ENCODE measurements around the gene SVOPL. TPM values are rescaled to one million over a fixed set of nuclear protein-coding genes. Genes with fewer than 3 reads are reported as not detected.

Gene SVOPL
- total and polyA plus RNA-seq, 10 donors = 0.13 to 0.97 (median 0.17) TPM; not detected in 7

GRCh38 chr7:138565071-138565450 lies 136.1 kb downstream of the SVOPL start:
- H3K4me1 ChIP-seq = no peaks in the 10 kb centered on the region
- peaks cover 9 to 78% (median 73%) of the 10 kb centered on the region in 8 donors for H3K9me3 ChIP-seq
- H3K36me3 ChIP-seq = peaks cover 14 to 100% (median 84%) of the 10 kb centered on the region in 6 donors
- WGBS, 5 donors = 69 to 96% (median 87%) methylated on average over 8 of the region's 8 CpGs
- TF ChIP-seq POLR2A (IDR thresholded peaks at IDR 0.05) (no peak), POLR2AphosphoS5 (IDR thresholded peaks at IDR 0.05) (no peak), CTCF (IDR thresholded peaks at IDR 0.05 in 8 of 11, conservative IDR thresholded peaks at IDR 0.05 in 3 of 11) (no peak)
- H3K27ac ChIP-seq = peak overlapping the region in 4 of 8 donors; percentile 22 to 80 (median 69)
- no peaks in the 10 kb centered on the region for H3K27me3 ChIP-seq (replicated peaks in 1 of 7)
- H3K4me3 ChIP-seq = peak overlapping the region in 1 of 8 donors; percentile 27
- intact Hi-C loops (cut with DNase I; ENCODE audit: low total_unique reads) = no loop called here
- no peak for DNase-seq

- peak overlapping the region in 1 of 8 donors; percentile 27 for H3K4me3 ChIP-seq
- H3K36me3 ChIP-seq = peaks cover 14 to 100% (median 84%) of the 10 kb centered on the region in 6 donors
Measured at GRCh38 chr7:138564365-138564764, 136.8 kb downstream of the SVOPL start.

GRCh38 chr7:138563808-138564207 lies 137.4 kb downstream of the SVOPL start:
- H3K36me3 ChIP-seq = peaks cover 12 to 100% (median 84%) of the 10 kb centered on the region in 6 donors
- no peak for DNase-seq
- H3K9me3 ChIP-seq = peaks cover 9 to 90% (median 86%) of the 10 kb centered on the region in 8 donors
- TF ChIP-seq POLR2AphosphoS5 (IDR thresholded peaks at IDR 0.05) = no peak
- TF ChIP-seq POLR2A (IDR thresholded peaks at IDR 0.05) = no peak
- TF ChIP-seq CTCF (IDR thresholded peaks at IDR 0.05 in 8 of 11, conservative IDR thresholded peaks at IDR 0.05 in 3 of 11) = no peak
- no peak overlapping the region for H3K4me3 ChIP-seq
- no peaks in the 10 kb centered on the region for H3K27me3 ChIP-seq (replicated peaks in 1 of 7)
- no peaks in the 10 kb centered on the region for H3K4me1 ChIP-seq
- peak overlapping the region in 1 of 8 donors; percentile 80 for H3K27ac ChIP-seq
- intact Hi-C loops (cut with DNase I; ENCODE audit: low total_unique reads) = no loop called here
- WGBS, 5 donors = 86 to 98% (median 96%) methylated on average over 4 of the region's 4 CpGs

More at GRCh38 chr7:138564365-138564764, 136.8 kb downstream of the SVOPL start:
- DNase-seq = no peak
- no peaks in the 10 kb centered on the region for H3K4me1 ChIP-seq
- peak overlapping the region in 3 of 8 donors; percentile 66 to 80 (median 72) for H3K27ac ChIP-seq
- no peaks in the 10 kb centered on the region for H3K27me3 ChIP-seq (replicated peaks in 1 of 7)
- 91 to 99% (median 97%) methylated on average over 5 of the region's 5 CpGs for WGBS, 5 donors
- peaks cover 9 to 85% (median 80%) of the 10 kb centered on the region in 8 donors for H3K9me3 ChIP-seq
- intact Hi-C loops (cut with DNase I; ENCODE audit: low total_unique reads) = no loop called here
- no peak for TF ChIP-seq CTCF (IDR thresholded peaks at IDR 0.05 in 8 of 11, conservative IDR thresholded peaks at IDR 0.05 in 3 of 11)
- TF ChIP-seq POLR2AphosphoS5 (IDR thresholded peaks at IDR 0.05) = no peak
- TF ChIP-seq POLR2A (IDR thresholded peaks at IDR 0.05) = no peak

- Histone ChIP-seq H3K4me1 (no peaks in the 10 kb centered on the region), H3K27ac (no peak overlapping the region), H3K9me3 (peaks cover 17 to 100% (median 100%) of the 10 kb centered on the region in 8 donors), H3K27me3 (replicated peaks in 1 of 7) (no peaks in the 10 kb centered on the region), H3K4me3 (no peak overlapping the region), H3K36me3 (peaks cover 29 to 100% (median 99%) of the 10 kb centered on the region in 6 donors)
- 97 to 100% (median 98%) methylated on average over 5 of the region's 5 CpGs for WGBS, 5 donors
- TF ChIP-seq POLR2A (IDR thresholded peaks at IDR 0.05) (no peak), CTCF (IDR thresholded peaks at IDR 0.05 in 8 of 11, conservative IDR thresholded peaks at IDR 0.05 in 3 of 11) (no peak), POLR2AphosphoS5 (IDR thresholded peaks at IDR 0.05) (no peak)
- intact Hi-C loops (cut with DNase I; ENCODE audit: low total_unique reads) = no loop called here
- no peak for DNase-seq
Measured at GRCh38 chr7:138559448-138559847, 141.7 kb downstream of the SVOPL start.

Measured in spleen (tissue), 11 donors.